RWPE1 (cell line): ENCODE data around the gene ACER3.
"Not testable (repeated sequence)": the region's sequence is repeated elsewhere in the genome, so short reads cannot be mapped to it uniquely, and the experiment has no call there.

Experiments used
- CTCF ChIA-PET: fragments of 350-600 bp; sonication (Branson Sonifier 250); formaldehyde crosslinking; extraction: SDS; loops from one replicate; lab custom pipeline; 2021; lab: Yijun Ruan, JAX
- POLR2A ChIA-PET: fragments of 400-600 bp; formaldehyde crosslinking; extraction: SDS; loops from one replicate; lab custom pipeline; 2020; ENCODE audit warnings: antibody characterized with exemption; ENCODE audit not compliant: low non-redundant PET; lab: Yijun Ruan, JAX
- DNase-seq: peaks from one replicate; pipeline ENCODE4 v3.0.0; 2012; ENCODE audit warnings: low spot score
- H3K27ac ChIP-seq: fragments of 450-650 bp; 2 replicates; pipeline ENCODE4 v1.5.1; 2017
- TF ChIP-seq, protein P1 (sequence below): fragments of 450-650 bp; conservative IDR thresholded peaks from 2 replicates; pipeline ENCODE4 v1.5.1; 2017; ENCODE audit warnings: low read depth, mild to moderate bottlenecking

ACER3 gene

DNA sequence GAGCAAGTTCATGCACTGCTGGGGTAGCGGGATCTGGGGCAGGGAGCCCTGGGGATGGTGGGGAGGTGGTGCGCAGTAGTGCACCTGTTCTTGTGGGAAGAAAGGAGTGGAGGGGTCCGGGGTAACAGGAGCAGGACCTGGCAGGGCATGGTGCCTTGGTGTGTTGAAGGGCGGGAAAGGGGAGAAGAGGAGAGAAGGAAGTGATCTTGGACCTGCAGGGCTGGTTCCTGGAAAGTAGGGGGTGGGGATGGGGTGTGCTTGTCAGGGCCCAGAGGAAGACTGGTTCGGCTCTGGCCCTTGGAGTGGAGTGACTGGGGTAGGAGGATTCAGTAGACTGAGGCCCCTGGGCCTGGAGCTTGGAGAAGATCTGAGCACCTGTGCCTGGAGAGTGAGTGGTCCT, 195.2 kb downstream of the ACER3 start:
- ChIA-PET POLR2A (no interaction called here), CTCF (interaction anchor here (0.7 kb wide), 1 partner anchor 13 kb away, joined by 3 read pairs; no protein-coding TSS in a partner anchor)
- no peak overlapping the region for H3K27ac ChIP-seq
- TF ChIP-seq, protein P1, sequence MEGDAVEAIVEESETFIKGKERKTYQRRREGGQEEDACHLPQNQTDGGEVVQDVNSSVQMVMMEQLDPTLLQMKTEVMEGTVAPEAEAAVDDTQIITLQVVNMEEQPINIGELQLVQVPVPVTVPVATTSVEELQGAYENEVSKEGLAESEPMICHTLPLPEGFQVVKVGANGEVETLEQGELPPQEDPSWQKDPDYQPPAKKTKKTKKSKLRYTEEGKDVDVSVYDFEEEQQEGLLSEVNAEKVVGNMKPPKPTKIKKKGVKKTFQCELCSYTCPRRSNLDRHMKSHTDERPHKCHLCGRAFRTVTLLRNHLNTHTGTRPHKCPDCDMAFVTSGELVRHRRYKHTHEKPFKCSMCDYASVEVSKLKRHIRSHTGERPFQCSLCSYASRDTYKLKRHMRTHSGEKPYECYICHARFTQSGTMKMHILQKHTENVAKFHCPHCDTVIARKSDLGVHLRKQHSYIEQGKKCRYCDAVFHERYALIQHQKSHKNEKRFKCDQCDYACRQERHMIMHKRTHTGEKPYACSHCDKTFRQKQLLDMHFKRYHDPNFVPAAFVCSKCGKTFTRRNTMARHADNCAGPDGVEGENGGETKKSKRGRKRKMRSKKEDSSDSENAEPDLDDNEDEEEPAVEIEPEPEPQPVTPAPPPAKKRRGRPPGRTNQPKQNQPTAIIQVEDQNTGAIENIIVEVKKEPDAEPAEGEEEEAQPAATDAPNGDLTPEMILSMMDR: no peak
- no peak for DNase-seq

GRCh38 chr11:77056814-77057402, 196.2 kb downstream of the ACER3 start:
- no peak for DNase-seq
- TF ChIP-seq, protein P1: no peak
- ChIA-PET CTCF (no interaction called here), POLR2A (no interaction called here)
- H3K27ac ChIP-seq: no peak overlapping the region

DNA sequence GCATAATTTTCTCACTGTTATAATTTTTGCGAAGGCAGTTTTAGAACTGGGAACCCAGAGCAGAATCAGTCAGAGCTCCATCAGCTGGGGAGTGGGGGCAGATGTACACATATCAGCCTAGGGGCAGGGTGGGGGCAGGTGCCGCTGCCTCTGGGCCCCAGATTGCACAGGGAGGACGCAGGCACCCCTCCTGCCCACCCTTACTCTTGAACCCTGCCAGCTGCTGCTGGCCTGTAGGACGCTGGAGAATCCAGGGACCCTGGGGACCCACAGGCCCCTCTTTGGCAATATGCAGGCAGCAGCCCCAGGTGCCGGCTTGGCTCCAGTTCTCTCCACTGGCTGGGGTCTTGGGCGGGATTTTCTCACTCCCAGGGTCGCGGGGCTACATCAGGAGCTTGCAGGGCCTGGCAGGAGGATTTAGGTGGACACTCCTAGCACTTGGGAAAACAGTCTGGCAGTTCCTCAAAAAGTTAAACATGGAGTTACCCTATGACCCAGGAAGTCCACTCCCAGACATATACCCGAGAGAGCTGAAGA, 197.3 kb downstream of the ACER3 start:
- no peak for DNase-seq
- no peak overlapping the region for H3K27ac ChIP-seq
- TF ChIP-seq, protein P1: no peak
- POLR2A ChIA-PET: no interaction called here
- CTCF ChIA-PET: interaction anchor here (2.2 kb wide), 1 partner anchor 33 kb away, joined by 6 read pairs; no protein-coding TSS in a partner anchor

GRCh38 chr11:77058900-77059299, 198.2 kb downstream of the ACER3 start:
- no peak for DNase-seq
- TF ChIP-seq, protein P1: no peak
- CTCF ChIA-PET: interaction anchor here (2.2 kb wide), 1 partner anchor 32 kb away, joined by 6 read pairs; no protein-coding TSS in a partner anchor
- POLR2A ChIA-PET: no interaction called here
- H3K27ac ChIP-seq: no peak overlapping the region

DNA sequence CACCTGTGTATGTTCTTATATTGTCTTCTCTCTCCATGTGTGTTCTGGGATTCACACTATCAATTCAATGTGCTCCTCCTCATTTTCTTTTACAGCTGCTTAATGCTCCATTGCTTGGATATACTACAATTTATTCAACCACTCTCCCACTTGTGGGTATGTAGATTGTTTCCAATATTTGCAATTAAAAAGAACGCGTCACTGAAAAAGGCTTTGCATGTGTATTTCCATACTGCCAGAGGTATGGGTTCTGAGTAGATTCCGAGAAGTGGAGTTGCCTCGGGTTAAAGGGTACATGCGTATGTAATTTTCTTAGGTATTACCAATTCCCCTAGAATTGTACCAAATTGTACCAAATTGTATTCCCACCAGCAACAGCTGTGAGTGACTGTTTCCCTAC, 199.1 kb downstream of the ACER3 start:
- H3K27ac ChIP-seq: no peak overlapping the region
- TF ChIP-seq, protein P1: no peak
- no peak for DNase-seq
- ChIA-PET POLR2A (no interaction called here), CTCF (interaction anchor here (2.2 kb wide), 1 partner anchor 31 kb away, joined by 6 read pairs; no protein-coding TSS in a partner anchor)

- POLR2A ChIA-PET: no interaction called here
- DNase-seq: no peak
- no peak overlapping the region for H3K27ac ChIP-seq
- CTCF ChIA-PET: interaction anchor here (0.6 to 1.1 kb wide), 2 partner anchors 30 to 1505 kb away, joined by 4 read pairs; no protein-coding TSS in a partner anchor
- TF ChIP-seq, protein P1: no peak
Observed at GRCh38 chr11:77060234-77060633, 199.5 kb downstream of the ACER3 start.

- DNase-seq, H3K27ac ChIP-seq, POLR2A ChIA-PET: not testable (repeated sequence)
- CTCF ChIA-PET: interaction anchor here (1.1 kb wide), 1 partner anchor 29 kb away, joined by 4 read pairs; no protein-coding TSS in a partner anchor
Observed at GRCh38 chr11:77061258-77061657, 200.5 kb downstream of the ACER3 start.
